ENCODE data around the gene C20orf204.

Gene C20orf204

DNA sequence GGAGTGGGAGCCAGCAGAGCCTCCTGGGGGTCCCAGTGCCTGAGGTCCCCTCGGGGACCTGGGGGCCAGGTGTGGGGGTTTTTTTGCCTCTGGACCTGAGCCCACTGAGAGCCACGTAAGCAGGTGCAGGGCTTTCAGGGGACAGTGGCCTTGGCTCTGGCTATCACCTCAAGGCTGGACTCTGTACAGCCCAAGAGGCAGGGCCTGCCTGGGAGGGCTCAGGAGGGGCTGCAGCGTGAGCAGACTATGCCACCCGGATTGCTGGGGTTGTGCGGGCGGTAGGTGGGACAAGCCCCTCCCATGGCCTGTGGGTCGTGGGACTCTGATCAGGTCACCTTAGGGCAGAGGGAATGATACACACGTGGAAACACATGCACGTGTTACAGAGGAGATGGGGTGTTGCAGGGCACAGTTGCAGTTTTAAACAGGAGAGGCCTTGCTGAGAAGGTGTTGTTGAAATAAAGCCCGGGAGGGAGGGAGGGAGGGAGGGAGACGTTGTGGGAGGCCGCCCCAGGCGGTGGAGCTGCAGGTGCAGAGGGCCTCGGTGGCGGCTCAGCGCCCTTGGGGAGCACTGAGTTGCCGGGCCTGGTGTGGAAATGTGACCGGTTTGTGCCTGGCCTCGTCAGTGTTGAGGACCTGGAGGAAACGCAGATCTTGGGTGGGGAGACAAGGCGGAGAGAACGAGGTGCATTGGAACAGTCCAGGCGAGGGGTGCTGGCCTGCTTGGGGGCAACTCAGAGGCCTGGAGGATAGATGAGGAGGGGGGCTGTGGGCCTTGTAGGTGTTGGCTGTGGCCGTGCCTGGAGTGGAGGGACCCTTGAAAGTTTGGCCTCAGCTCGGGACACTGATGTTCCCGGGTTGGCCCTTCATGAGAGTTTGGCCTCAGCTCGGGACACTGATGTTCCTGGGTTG, 29.3 kb downstream of the C20orf204 start:
- H3K9me3 ChIP-seq (ENCODE audit: insufficient read depth, low read length, severe bottlenecking): no peaks in the 10 kb centered on the region
- H3K27ac ChIP-seq (ENCODE audit: low read length): no peak overlapping the region
- TF ChIP-seq EZH2 (IDR thresholded peaks at IDR 0.05; ENCODE audit: borderline replicate concordance, low read depth, low read length, severe bottlenecking): no peak
- TF ChIP-seq, protein P1, sequence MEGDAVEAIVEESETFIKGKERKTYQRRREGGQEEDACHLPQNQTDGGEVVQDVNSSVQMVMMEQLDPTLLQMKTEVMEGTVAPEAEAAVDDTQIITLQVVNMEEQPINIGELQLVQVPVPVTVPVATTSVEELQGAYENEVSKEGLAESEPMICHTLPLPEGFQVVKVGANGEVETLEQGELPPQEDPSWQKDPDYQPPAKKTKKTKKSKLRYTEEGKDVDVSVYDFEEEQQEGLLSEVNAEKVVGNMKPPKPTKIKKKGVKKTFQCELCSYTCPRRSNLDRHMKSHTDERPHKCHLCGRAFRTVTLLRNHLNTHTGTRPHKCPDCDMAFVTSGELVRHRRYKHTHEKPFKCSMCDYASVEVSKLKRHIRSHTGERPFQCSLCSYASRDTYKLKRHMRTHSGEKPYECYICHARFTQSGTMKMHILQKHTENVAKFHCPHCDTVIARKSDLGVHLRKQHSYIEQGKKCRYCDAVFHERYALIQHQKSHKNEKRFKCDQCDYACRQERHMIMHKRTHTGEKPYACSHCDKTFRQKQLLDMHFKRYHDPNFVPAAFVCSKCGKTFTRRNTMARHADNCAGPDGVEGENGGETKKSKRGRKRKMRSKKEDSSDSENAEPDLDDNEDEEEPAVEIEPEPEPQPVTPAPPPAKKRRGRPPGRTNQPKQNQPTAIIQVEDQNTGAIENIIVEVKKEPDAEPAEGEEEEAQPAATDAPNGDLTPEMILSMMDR (IDR thresholded peaks at IDR 0.05; ENCODE audit: borderline replicate concordance, extremely low read depth, low read length, poor library complexity, severe bottlenecking): no peak
- no peak overlapping the region for H3K9ac ChIP-seq (ENCODE audit: low read depth, low read length)
- peaks cover 5% of the 10 kb centered on the region; the same call in 1 of the 2 replicates for H3K79me2 ChIP-seq (ENCODE audit: insufficient read depth, low read length)
- H3K4me3 ChIP-seq (ENCODE audit: low read depth in 1 of 2, low read length in 2 of 2): no peak overlapping the region
- H3K36me3 ChIP-seq (ENCODE audit: insufficient read depth, low read length): no peaks in the 10 kb centered on the region
- no peak overlapping the region for H3K4me2 ChIP-seq (ENCODE audit: insufficient read depth, low read length)
- peaks cover 23% of the 10 kb centered on the region for H4K20me1 ChIP-seq (ENCODE audit: insufficient read depth, low read length)
- H3K27me3 ChIP-seq (ENCODE audit: insufficient read depth, low read length, poor library complexity): no peaks in the 10 kb centered on the region
- no peak for DNase-seq
- no peak for ATAC-seq (ENCODE audit: insufficient read depth, low read depth)
- H3K4me1 ChIP-seq (ENCODE audit: insufficient read depth, low read length): peaks cover 34% of the 10 kb centered on the region
- H2AFZ ChIP-seq (ENCODE audit: low read depth, low read length): no peak overlapping the region

DNA sequence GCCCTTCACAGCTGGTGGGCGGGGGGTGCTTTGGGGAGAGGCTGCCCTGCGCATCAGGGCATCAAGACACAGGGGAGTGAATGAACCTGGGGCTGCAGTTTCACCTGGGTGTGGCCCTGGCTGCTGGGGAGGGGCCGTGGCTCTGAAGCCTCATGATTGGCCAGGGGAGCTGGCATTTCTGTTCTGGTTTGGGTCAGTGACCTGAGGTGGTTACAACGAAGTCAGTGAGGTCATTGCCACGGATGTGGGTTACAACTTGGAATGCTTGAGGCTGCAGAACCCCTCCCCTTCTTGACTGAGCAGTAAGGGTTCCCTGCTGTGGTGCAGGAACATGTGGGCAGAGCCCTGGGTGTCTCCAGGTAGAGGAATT, 30.0 kb downstream of the C20orf204 start:
- Histone ChIP-seq H2AFZ (ENCODE audit: low read depth, low read length) (no peak overlapping the region), H3K9ac (ENCODE audit: low read depth, low read length) (no peak overlapping the region), H3K4me3 (ENCODE audit: low read depth in 1 of 2, low read length in 2 of 2) (no peak overlapping the region), H3K79me2 (ENCODE audit: insufficient read depth, low read length) (peaks cover 5% of the 10 kb centered on the region; the same call in 1 of the 2 replicates), H3K4me1 (ENCODE audit: insufficient read depth, low read length) (peaks cover 34% of the 10 kb centered on the region), H3K27ac (ENCODE audit: low read length) (no peak overlapping the region), H3K36me3 (ENCODE audit: insufficient read depth, low read length) (no peaks in the 10 kb centered on the region), H3K4me2 (ENCODE audit: insufficient read depth, low read length) (no peak overlapping the region), H3K9me3 (ENCODE audit: insufficient read depth, low read length, severe bottlenecking) (no peaks in the 10 kb centered on the region), H4K20me1 (ENCODE audit: insufficient read depth, low read length) (peaks cover 23% of the 10 kb centered on the region), H3K27me3 (ENCODE audit: insufficient read depth, low read length, poor library complexity) (no peaks in the 10 kb centered on the region)
- DNase-seq: no peak
- TF ChIP-seq EZH2 (IDR thresholded peaks at IDR 0.05; ENCODE audit: borderline replicate concordance, low read depth, low read length, severe bottlenecking): no peak
- TF ChIP-seq, protein P1 (IDR thresholded peaks at IDR 0.05; ENCODE audit: borderline replicate concordance, extremely low read depth, low read length, poor library complexity, severe bottlenecking): no peak
- no peak for ATAC-seq (ENCODE audit: insufficient read depth, low read depth)

DNA sequence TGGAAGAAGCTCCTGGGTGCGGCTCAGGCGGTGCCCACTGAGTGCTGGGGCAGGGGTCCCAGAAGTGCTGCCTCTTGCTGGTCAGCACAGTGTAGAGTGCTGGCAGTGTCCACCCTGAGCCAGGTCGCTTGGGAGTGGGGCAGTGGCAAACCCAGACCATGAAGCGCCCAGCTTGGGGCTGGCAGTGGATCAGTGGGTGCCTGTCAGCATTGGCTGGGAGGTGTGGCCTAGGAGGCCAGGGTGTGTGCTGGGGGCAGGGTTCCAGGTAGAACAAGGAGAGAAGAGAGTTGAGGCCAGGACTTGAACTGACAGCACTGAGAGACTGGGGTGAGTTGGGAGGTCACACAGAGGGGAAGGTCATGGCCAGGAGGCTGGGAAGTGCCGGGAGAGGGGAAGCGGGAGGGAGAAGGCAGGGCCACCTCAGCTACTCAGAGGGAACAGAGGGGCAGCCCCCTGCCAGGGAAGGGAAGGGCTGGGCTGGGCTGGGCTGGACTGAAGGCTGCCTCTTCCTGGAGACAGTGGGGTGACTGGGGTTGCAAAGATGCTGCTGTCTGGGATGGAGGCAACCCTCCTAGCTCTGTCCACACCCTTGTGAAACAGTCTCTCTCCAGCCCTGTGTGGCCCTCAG, 31.1 kb downstream of the C20orf204 start:
- no peaks in the 10 kb centered on the region for H3K9me3 ChIP-seq (ENCODE audit: insufficient read depth, low read length, severe bottlenecking)
- no peak overlapping the region for H3K9ac ChIP-seq (ENCODE audit: low read depth, low read length)
- H3K4me2 ChIP-seq (ENCODE audit: insufficient read depth, low read length): no peak overlapping the region
- ATAC-seq (ENCODE audit: insufficient read depth, low read depth) (no peak), DNase-seq (no peak)
- no peak overlapping the region for H3K4me3 ChIP-seq (ENCODE audit: low read depth in 1 of 2, low read length in 2 of 2)
- H3K79me2 ChIP-seq (ENCODE audit: insufficient read depth, low read length): peaks cover 5% of the 10 kb centered on the region; the same call in 1 of the 2 replicates
- H3K27ac ChIP-seq (ENCODE audit: low read length): no peak overlapping the region
- no peaks in the 10 kb centered on the region for H3K27me3 ChIP-seq (ENCODE audit: insufficient read depth, low read length, poor library complexity)
- peaks cover under 1% of the 10 kb centered on the region; the same call in 1 of the 2 replicates for H3K36me3 ChIP-seq (ENCODE audit: insufficient read depth, low read length)
- no peak overlapping the region for H2AFZ ChIP-seq (ENCODE audit: low read depth, low read length)
- H4K20me1 ChIP-seq (ENCODE audit: insufficient read depth, low read length): peaks cover 27% of the 10 kb centered on the region
- TF ChIP-seq, protein P1 (IDR thresholded peaks at IDR 0.05; ENCODE audit: borderline replicate concordance, extremely low read depth, low read length, poor library complexity, severe bottlenecking): no peak
- TF ChIP-seq EZH2 (IDR thresholded peaks at IDR 0.05; ENCODE audit: borderline replicate concordance, low read depth, low read length, severe bottlenecking): no peak
- peaks cover 31% of the 10 kb centered on the region for H3K4me1 ChIP-seq (ENCODE audit: insufficient read depth, low read length)
